HUES6 (cell line): ENCODE results near the gene MICAL2.

Experiments used
- H3K27ac ChIP-seq: 2 replicates; pipeline ENCODE4 v1.7.0; 2013; ENCODE audit warnings: low read depth, mild to moderate bottlenecking, low read length, inconsistent platforms
- H3K27me3 ChIP-seq: 2 replicates; pipeline ENCODE4 v1.6.1; 2013; ENCODE audit warnings: low read length; ENCODE audit not compliant: control insufficient read depth, insufficient read depth
- H3K36me3 ChIP-seq: 2 replicates; pipeline ENCODE4 v1.6.1; 2013; ENCODE audit warnings: low read length; ENCODE audit not compliant: control insufficient read depth, insufficient read depth
- H3K4me1 ChIP-seq: 2 replicates; pipeline ENCODE4 v1.6.1; 2013; ENCODE audit warnings: low read length; ENCODE audit not compliant: control insufficient read depth, insufficient read depth
- H3K4me3 ChIP-seq: 2 replicates; pipeline ENCODE4 v1.5.1; 2013; ENCODE audit warnings: low read depth, low read length
- H3K9ac ChIP-seq: one replicate; pipeline ENCODE4 v1.6.1; 2013; ENCODE audit warnings: mild to moderate bottlenecking, low read length
- H3K9me3 ChIP-seq: 2 replicates; pipeline ENCODE4 v1.6.1; 2013; ENCODE audit warnings: low read depth, low read length; ENCODE audit not compliant: control insufficient read depth, insufficient read depth

Gene MICAL2

DNA sequence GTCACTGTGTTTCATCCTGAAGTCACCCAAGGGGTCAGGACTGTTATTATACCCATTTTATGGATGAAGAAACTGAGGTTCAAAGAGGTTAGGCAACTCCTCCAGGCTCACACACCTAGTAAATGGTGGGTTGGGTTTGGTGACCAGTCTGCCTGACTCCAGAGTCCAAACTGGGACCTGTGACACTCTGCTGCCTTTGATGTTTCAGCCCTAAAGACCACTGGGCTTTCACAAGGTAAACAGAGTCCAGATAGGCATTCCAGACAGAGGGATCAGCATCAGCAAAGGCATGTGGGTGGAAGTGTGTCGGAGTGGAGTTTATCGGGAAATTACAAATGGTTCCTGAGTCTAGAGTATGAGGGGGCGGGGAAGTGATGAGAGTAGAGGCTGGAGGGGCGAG is 38.5 kb downstream of the MICAL2 start:
- Histone ChIP-seq H3K36me3 (no peaks in the 10 kb centered on the region), H3K9ac (no peak overlapping the region), H3K27me3 (no peaks in the 10 kb centered on the region), H3K4me1 (no peaks in the 10 kb centered on the region; the same call in 1 of the 2 replicates), H3K27ac (no peak overlapping the region), H3K9me3 (no peaks in the 10 kb centered on the region), H3K4me3 (no peak overlapping the region)

DNA sequence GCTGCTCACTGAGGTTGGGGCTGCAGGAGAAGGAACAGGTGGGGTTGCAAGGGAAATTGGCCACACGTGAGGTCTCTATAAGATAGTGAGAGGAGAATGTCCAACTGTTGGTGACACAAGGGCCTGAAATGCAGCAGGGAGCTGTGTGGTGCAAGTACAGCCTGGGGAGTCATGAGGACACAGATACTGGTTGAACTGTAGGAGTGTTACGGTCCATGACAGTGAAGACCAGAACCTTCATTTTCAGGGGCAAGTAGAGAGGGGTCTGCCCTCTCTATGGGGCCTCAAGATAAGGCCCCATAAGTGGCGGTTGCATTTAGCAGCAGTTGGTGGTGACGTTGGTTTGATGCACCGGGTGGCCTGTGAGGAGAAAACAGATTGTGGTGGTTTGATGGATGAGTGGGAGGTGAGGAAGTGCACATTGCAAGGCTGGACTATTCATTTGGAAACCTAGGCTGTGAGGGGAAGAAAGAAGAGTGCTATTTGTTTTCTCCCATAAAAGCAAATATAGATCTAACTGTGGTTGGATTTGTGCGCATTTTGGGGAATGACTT is 39.4 kb downstream of the MICAL2 start:
- no peaks in the 10 kb centered on the region for H3K36me3 ChIP-seq

DNA sequence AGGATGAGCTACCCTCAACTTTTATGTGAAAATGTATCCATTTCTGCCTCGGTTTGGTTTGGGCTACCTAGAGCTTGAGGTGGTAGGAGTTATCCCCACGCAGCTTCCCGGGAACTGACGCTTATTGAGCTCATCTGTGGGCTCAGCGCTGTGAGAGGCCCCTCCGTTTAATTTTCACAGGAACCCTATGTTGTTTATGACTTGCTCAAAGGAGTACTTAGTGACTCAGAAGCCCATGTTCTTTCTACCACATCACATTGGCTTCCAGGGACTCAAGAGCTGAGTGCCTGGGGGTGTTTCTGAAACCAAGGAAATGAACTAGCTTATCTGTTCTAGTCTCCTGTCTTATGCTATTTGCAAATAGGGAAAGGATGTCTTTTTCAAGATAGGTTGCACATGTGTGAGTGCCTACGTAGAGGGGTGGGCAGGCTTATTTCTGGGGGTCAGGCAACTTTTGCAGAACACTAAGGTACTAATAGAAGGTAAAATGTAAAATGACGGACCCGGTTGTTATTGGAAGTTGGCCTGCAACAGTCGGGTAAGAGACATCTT is 40.5 kb downstream of the MICAL2 start:
- Histone ChIP-seq H3K4me1 (no peaks in the 10 kb centered on the region), H3K9me3 (no peaks in the 10 kb centered on the region), H3K4me3 (no peak overlapping the region), H3K36me3 (no peaks in the 10 kb centered on the region), H3K27me3 (no peaks in the 10 kb centered on the region), H3K9ac (no peak overlapping the region), H3K27ac (no peak overlapping the region)

More for the DNA sequence above, 39.4 kb downstream of the MICAL2 start:
- Histone ChIP-seq H3K27me3 (no peaks in the 10 kb centered on the region), H3K27ac (no peak overlapping the region), H3K4me3 (no peak overlapping the region), H3K4me1 (no peaks in the 10 kb centered on the region), H3K9ac (no peak overlapping the region), H3K9me3 (no peaks in the 10 kb centered on the region)

DNA sequence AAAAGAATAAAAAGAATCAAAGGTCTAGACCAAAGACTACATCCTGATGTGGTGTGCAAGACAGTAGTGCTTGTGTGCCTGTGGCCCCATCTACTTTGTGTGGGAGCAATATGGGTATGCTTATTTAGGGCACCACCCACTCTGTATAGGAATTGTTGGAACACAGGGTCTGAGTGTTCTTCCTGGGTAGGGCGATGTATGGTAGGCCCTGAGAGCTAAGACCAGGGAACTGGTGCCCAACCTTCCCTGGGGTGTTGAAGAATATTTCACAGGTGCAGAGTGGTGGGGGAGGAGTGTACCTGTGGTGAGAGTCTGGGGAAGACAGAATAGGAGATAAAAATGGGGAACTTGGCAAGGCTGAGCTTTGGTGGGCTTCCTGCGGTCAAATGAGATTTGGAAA is 41.9 kb downstream of the MICAL2 start:
- Histone ChIP-seq H3K27me3 (no peaks in the 10 kb centered on the region), H3K9me3 (no peaks in the 10 kb centered on the region), H3K36me3 (no peaks in the 10 kb centered on the region), H3K9ac (no peak overlapping the region), H3K4me3 (no peak overlapping the region), H3K4me1 (no peaks in the 10 kb centered on the region), H3K27ac (no peak overlapping the region)

DNA sequence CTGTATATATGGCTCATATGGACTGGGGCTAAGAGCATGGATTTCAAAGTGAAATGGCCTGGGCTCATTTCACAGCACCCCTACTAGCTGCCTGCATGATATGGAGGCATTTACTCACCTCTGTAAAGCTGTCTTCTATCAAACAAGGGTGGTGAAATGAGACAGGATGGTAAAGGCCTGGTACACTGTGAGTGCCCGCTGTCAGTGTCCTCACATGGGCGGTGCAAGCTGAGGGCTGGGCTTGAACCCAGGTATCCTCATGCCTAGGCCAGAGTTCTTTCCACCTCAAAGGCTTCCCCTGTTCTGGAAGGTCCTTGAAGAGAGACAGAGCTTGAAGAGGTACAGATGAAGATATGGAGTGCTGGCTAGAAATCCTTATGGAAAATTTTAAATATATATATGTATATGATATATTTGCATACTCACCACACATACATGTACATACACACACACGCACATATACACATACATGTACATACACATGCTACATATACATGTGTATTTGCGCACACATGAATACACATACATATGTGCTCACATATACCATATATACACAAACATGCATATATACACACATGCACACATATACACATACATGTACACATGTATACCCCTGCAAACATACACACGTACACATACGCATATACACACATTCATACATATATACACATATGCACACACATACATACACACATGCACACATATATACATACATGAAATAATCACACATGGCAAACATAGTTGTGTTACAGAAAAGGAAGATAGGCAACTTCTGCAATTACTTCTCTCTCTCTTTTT is 44.7 kb downstream of the MICAL2 start:
- Histone ChIP-seq H3K9me3 (no peaks in the 10 kb centered on the region), H3K36me3 (no peaks in the 10 kb centered on the region), H3K4me3 (no peak overlapping the region), H3K4me1 (peaks cover 9% of the 10 kb centered on the region; the same call in 1 of the 2 replicates), H3K9ac (no peak overlapping the region), H3K27ac (no peak overlapping the region), H3K27me3 (no peaks in the 10 kb centered on the region)

DNA sequence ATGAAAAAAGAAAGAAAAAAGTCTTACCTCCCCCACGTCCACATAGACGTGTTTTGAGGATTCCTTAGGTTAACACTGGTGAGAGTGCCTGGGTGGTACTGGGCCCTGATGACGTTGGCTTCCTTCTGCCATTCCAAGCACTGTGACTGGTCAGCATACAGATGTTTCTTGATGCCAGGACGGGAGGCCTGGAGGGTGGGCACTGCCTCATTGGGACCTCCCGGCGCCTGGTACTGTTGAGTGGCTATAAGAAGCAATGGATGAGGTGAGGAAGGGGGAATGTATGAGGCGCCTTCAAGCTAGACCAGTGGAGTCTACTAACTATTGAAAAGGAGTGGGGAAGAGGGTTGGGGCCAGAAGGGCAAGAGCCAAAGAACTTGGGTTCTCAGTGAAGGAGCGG is 45.3 kb downstream of the MICAL2 start:
- Histone ChIP-seq H3K36me3 (no peaks in the 10 kb centered on the region), H3K4me1 (peaks cover 9% of the 10 kb centered on the region; the same call in 1 of the 2 replicates), H3K9ac (no peak overlapping the region), H3K27me3 (no peaks in the 10 kb centered on the region), H3K27ac (no peak overlapping the region), H3K4me3 (no peak overlapping the region), H3K9me3 (no peaks in the 10 kb centered on the region)

DNA sequence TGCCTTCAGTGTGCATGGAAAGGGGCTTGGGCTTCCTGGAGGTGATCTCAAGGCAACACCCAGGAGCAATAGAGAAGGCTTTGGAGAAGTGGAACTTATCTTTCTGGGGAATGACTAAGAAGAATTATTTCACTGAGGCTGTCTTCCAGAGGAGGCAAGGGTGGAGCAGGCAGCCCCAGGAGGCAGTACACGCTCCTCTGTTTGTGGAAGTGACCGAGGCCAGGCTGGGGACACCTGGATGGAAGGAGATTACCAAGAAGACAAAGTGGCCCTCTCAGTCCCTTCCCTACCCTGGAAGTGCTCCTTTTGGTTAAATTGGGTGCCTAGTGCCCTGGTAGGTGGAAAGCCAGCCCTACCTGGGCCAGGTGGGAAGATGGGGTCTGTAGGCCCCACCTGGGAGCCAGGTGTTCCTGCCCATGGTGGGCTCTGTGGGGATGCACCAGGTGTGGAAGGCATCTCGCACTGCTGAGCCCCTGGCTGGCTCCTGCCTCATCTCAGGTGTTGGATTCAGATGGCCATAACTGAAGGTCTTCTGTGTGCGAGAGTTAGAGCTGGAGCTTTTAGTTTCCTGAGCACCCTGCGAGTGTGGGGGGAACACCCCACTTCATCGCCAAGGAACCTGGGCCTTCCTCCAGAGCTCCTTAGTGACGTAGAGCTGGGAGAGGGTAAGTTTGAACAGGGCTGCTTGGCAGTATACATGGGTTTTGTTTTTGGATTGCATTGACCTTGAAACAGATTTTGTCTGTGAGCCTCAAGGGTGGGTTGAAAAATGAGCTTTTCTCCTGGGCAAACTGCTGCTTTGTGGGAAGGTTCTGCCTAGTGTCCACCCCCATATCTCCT is 46.1 kb downstream of the MICAL2 start:
- H3K36me3 ChIP-seq, result no peaks in the 10 kb centered on the region
- no peak overlapping the region for H3K27ac ChIP-seq
- no peaks in the 10 kb centered on the region for H3K27me3 ChIP-seq
- peaks cover 9% of the 10 kb centered on the region; the same call in 1 of the 2 replicates for H3K4me1 ChIP-seq
- no peaks in the 10 kb centered on the region for H3K9me3 ChIP-seq
- no peak overlapping the region for H3K4me3 ChIP-seq
- no peak overlapping the region for H3K9ac ChIP-seq

DNA sequence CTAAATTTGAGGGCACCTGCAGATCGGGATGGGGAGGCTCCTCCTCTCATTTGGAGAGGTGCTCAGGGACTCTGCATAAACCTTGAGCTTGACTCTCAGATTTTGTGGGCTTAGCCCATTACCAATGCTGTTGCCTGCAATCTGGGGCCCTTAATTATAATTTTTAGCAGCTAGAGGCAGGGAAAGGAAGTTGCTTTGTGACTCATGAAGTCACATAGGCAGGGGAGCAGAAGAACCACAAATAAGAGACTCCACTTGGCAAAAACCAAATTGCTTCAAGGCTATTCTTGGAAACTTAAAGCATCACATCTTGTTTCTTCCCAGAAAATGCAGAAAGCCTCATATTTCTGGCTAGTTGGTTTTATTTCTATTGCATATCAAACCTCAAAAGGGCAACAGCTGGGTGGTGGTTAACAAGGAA is 46.9 kb downstream of the MICAL2 start:
- Histone ChIP-seq H3K36me3 (no peaks in the 10 kb centered on the region), H3K9me3 (no peaks in the 10 kb centered on the region), H3K9ac (no peak overlapping the region), H3K4me1 (peaks cover 9% of the 10 kb centered on the region; the same call in 1 of the 2 replicates), H3K27ac (no peak overlapping the region), H3K4me3 (no peak overlapping the region), H3K27me3 (no peaks in the 10 kb centered on the region)

DNA sequence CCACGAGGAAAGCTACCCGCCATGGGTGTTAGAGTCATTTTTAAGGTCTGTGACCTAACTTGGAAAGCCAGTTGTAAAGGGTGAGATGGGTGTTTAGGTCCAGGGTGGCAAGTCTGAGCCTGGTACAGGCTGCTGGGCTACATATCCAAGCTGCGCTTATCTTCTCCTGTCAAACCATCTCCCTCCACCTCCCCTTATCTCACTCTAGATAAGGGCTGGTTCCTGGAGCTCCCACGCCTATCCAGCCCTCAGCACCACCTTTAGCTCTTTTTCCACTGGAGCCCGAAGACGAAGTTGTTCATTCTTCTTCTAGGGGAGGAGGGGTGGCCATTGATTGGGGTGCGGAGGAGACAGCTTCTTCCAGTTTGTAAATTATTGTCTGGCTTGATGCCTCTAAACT is 48.5 kb downstream of the MICAL2 start:
- Histone ChIP-seq H3K9ac (no peak overlapping the region), H3K36me3 (no peaks in the 10 kb centered on the region), H3K27ac (no peak overlapping the region), H3K27me3 (no peaks in the 10 kb centered on the region), H3K4me1 (peaks cover 17% of the 10 kb centered on the region; the same call in 1 of the 2 replicates), H3K4me3 (no peak overlapping the region), H3K9me3 (no peaks in the 10 kb centered on the region)

DNA sequence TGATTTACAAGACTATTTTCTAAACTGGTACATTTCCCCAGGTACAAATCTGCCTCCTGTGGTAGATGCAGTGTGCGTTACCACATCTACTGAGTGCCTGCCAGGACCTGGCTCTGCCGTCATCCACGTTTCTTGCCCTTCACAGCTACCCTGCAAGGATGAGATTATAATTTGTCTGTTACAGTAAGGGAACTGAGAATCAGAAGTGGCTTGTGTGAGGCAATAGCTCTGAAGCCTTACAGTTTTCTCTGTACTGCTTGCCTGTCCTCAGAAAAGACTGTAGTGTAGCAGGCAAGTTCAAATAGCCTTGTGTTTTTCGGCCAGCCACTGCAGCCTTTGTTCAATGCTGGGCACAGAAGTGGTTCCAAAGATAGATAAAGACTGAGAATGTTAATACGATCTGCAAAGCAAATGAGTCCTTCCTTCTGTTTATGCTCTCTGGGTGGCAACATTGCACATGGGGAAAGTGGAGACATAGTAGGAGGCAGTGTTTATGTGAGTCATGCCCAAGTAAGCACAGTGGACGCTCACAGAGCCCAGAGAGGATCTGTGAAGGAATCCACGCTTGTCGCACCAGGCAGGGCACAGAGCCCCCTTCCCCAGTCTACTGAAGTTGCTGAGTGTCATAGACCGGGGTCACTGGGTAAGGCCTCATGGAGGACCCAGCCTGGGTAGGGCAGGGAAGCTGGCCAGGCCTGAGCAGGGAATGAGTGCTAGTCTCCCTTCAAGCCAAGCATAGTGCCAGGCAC is 49.1 kb downstream of the MICAL2 start:
- Histone ChIP-seq H3K9me3 (no peaks in the 10 kb centered on the region), H3K36me3 (no peaks in the 10 kb centered on the region), H3K9ac (no peak overlapping the region), H3K27ac (no peak overlapping the region), H3K27me3 (no peaks in the 10 kb centered on the region), H3K4me1 (peaks cover 23% of the 10 kb centered on the region; the same call in 1 of the 2 replicates), H3K4me3 (no peak overlapping the region)
